H9 (cell line): ENCODE data around the gene CLEC4G. TPM values are rescaled to one million over a fixed set of nuclear protein-coding genes. Genes with fewer than 3 reads are reported as not detected.

ENCODE experiments used
- DNase-seq: peaks from one replicate; pipeline ENCODE4 v3.0.0-alpha.2; 2017
- H2AFZ ChIP-seq: one replicate; pipeline ENCODE4 v1.6.1; 2013; ENCODE audit warnings: mild to moderate bottlenecking, low read length, control low read depth, moderate library complexity
- H2AK5ac ChIP-seq: 2 replicates; pipeline ENCODE4 v1.6.1; 2013; ENCODE audit warnings: low read length, control low read depth, mixed read lengths; ENCODE audit not compliant: insufficient read length
- H2BK120ac ChIP-seq: one replicate; pipeline ENCODE4 v1.6.1; 2013; ENCODE audit warnings: low read depth, mild to moderate bottlenecking, low read length, control low read depth, inconsistent platforms; ENCODE audit not compliant: poor library complexity, severe bottlenecking
- H2BK12ac ChIP-seq: 2 replicates; pipeline ENCODE4 v1.6.1; 2013; ENCODE audit warnings: low read length, control low read depth, mixed read lengths, low read depth; ENCODE audit not compliant: insufficient read length
- H2BK15ac ChIP-seq: 2 replicates; pipeline ENCODE4 v1.6.1; 2013; ENCODE audit warnings: low read depth, low read length, control low read depth
- H2BK20ac ChIP-seq: one replicate; pipeline ENCODE4 v1.6.1; 2013; ENCODE audit warnings: low read depth, mild to moderate bottlenecking, low read length, control low read depth, inconsistent platforms; ENCODE audit not compliant: poor library complexity, severe bottlenecking
- H2BK5ac ChIP-seq: 2 replicates; pipeline ENCODE4 v1.6.1; 2013; ENCODE audit warnings: low read length, control low read depth, mixed read lengths; ENCODE audit not compliant: insufficient read length
- H3K14ac ChIP-seq: 2 replicates; pipeline ENCODE4 v1.6.1; 2013; ENCODE audit warnings: low read length, control low read depth; ENCODE audit not compliant: insufficient read depth
- H3K18ac ChIP-seq: 2 replicates; pipeline ENCODE4 v1.6.1; 2013; ENCODE audit warnings: low read depth, mild to moderate bottlenecking, mixed read lengths, low read length, control low read depth; ENCODE audit not compliant: insufficient read length
- H3K23ac ChIP-seq: 2 replicates; pipeline ENCODE4 v1.6.1; 2013; ENCODE audit warnings: low read length, control low read depth, mixed read lengths, low read depth; ENCODE audit not compliant: insufficient read length
- H3K23me2 ChIP-seq: 2 replicates; pipeline ENCODE4 v1.6.1; 2013; ENCODE audit warnings: low read depth, mild to moderate bottlenecking, mixed read lengths, low read length, control low read depth; ENCODE audit not compliant: insufficient read length, poor library complexity, severe bottlenecking
- H3K27ac ChIP-seq: 2 replicates; pipeline ENCODE4 v1.5.1; 2013; ENCODE audit warnings: low read length, control low read depth, mixed read lengths, low read depth; ENCODE audit not compliant: insufficient read length
- H3K27me3 ChIP-seq: 2 replicates; pipeline ENCODE4 v1.6.1; 2013; ENCODE audit warnings: low read length, control low read depth, inconsistent platforms; ENCODE audit not compliant: insufficient read depth
- H3K4ac ChIP-seq: 2 replicates; pipeline ENCODE4 v1.6.1; 2013; ENCODE audit warnings: low read depth, mild to moderate bottlenecking, control low read depth, inconsistent platforms, low read length, moderate library complexity
- H3K4me1 ChIP-seq: 2 replicates; pipeline ENCODE4 v1.6.1; 2013; ENCODE audit warnings: low read length, control low read depth, inconsistent platforms; ENCODE audit not compliant: insufficient read depth
- H3K4me2 ChIP-seq: 2 replicates; pipeline ENCODE4 v1.6.1; 2013; ENCODE audit warnings: low read length, control low read depth, mixed read lengths; ENCODE audit not compliant: insufficient read length, insufficient read depth
- H3K56ac ChIP-seq: 2 replicates; pipeline ENCODE4 v1.6.1; 2013; ENCODE audit warnings: low read depth, mild to moderate bottlenecking, mixed read lengths, low read length, control low read depth; ENCODE audit not compliant: insufficient read length
- H3K79me1 ChIP-seq: 2 replicates; pipeline ENCODE4 v1.6.1; 2013; ENCODE audit warnings: low read depth, mild to moderate bottlenecking, moderate library complexity, low read length, control low read depth, inconsistent platforms; ENCODE audit not compliant: insufficient read depth, poor library complexity, severe bottlenecking
- H3K79me2 ChIP-seq: 2 replicates; pipeline ENCODE4 v1.6.1; 2013; ENCODE audit warnings: low read length, control low read depth, inconsistent platforms; ENCODE audit not compliant: insufficient read depth
- H3K9ac ChIP-seq: 2 replicates; pipeline ENCODE4 v1.6.1; 2013; ENCODE audit warnings: low read length, control low read depth, mixed read lengths; ENCODE audit not compliant: insufficient read length; ENCODE audit errors: extremely low read depth
- H3K9me3 ChIP-seq: one replicate; pipeline ENCODE4 v1.6.1; 2013; ENCODE audit warnings: low read depth, low read length, inconsistent platforms; ENCODE audit not compliant: control insufficient read depth
- H3T11ph ChIP-seq: one replicate; pipeline ENCODE4 v1.6.1; 2013; ENCODE audit warnings: mild to moderate bottlenecking, low read length, control low read depth, inconsistent platforms
- H4K20me1 ChIP-seq: one replicate; pipeline ENCODE4 v1.6.1; 2013; ENCODE audit not compliant: control insufficient read depth, insufficient read length, insufficient read depth
- H4K5ac ChIP-seq: 2 replicates; pipeline ENCODE4 v1.6.1; 2013; ENCODE audit warnings: low read depth, mild to moderate bottlenecking, mixed read lengths, low read length, control low read depth; ENCODE audit not compliant: insufficient read length
- H4K8ac ChIP-seq: replicated peaks from 2 replicates; pipeline ENCODE4 v1.6.1; 2013; ENCODE audit warnings: low read length, control low read depth, mixed read lengths, low read depth; ENCODE audit not compliant: insufficient read length
- H4K91ac ChIP-seq: 2 replicates; pipeline ENCODE4 v1.6.1; 2013; ENCODE audit warnings: low read depth, mild to moderate bottlenecking, moderate library complexity, mixed read lengths, low read length, control low read depth; ENCODE audit not compliant: insufficient read length
- H3K27ac Mint-ChIP-seq, 3 experiments: 2 replicates in 2 of 3; 3 replicates in 1 of 3; pipeline ENCODE4 v1.8.0; 2020 to 2021; ENCODE audit warnings: mixed read lengths in 3 of 3, mild to moderate bottlenecking in 1 of 3, moderate library complexity in 1 of 3
- H3K27me3 Mint-ChIP-seq: 2 replicates; pipeline ENCODE4 v1.8.0; 2021; ENCODE audit warnings: low read depth, mild to moderate bottlenecking, moderate library complexity, mixed read lengths
- H3K36me3 Mint-ChIP-seq, 3 experiments: 2 replicates in 2 of 3; 3 replicates in 1 of 3; pipeline ENCODE4 v1.8.0; 2020 to 2021; ENCODE audit warnings: low read depth in 3 of 3, mixed read lengths in 3 of 3; ENCODE audit not compliant: insufficient read depth in 1 of 3
- H3K4me1 Mint-ChIP-seq, 2 experiments: 2 replicates each; pipeline ENCODE4 v1.8.0; 2020; ENCODE audit warnings: mixed read lengths in 2 of 2
- H3K4me3 Mint-ChIP-seq, 2 experiments: 2 replicates in 1 of 2; 3 replicates in 1 of 2; pipeline ENCODE4 v1.8.0; 2020 to 2021; ENCODE audit warnings: mild to moderate bottlenecking in 2 of 2, mixed read lengths in 2 of 2, moderate library complexity in 1 of 2
- H3K9me3 Mint-ChIP-seq, 2 experiments: 2 replicates in 1 of 2; 3 replicates in 1 of 2; pipeline ENCODE4 v1.8.0; 2020; ENCODE audit warnings: mild to moderate bottlenecking in 2 of 2, mixed read lengths in 2 of 2, moderate library complexity in 1 of 2
- CTCF ChIP-seq: fragments of 200-600 bp; sonication (generic); conservative IDR thresholded peaks from 3 replicates; pipeline ENCODE4 v1.8.0; 2021; ENCODE audit warnings: antibody characterized with exemption, mild to moderate bottlenecking
- WGBS: extraction: QIAGEN DNeasy Blood & Tissue Kit; methylation state at CpG from one replicate; pipeline ENCODE4 v1.1.7; 2013; ENCODE audit warnings: missing lambda C conversion rate, low lambda C conversion rate, mixed read lengths; ENCODE audit not compliant: insufficient read length; ENCODE audit errors: extremely low coverage; 5-methylcytosine and 5-hydroxymethylcytosine counted together
- total RNA-seq: library from RNA; stranded (reverse); gene quantifications from 2 replicates; pipeline ENCODE4 v1.2.1, GENCODE V29; 2021

CLEC4G gene
- total RNA-seq, 1 experiment from 2014 or later = not detected

- no peak for DNase-seq
- Histone ChIP-seq H3K79me2 (no peaks in the 10 kb centered on the region), H4K8ac (no peak overlapping the region), H3K9me3 (no peaks in the 10 kb centered on the region), H3K27ac (no peak overlapping the region), H4K20me1 (no peaks in the 10 kb centered on the region), H3K79me1 (no peaks in the 10 kb centered on the region), H3K23ac (no peak overlapping the region), H3K27me3 (no peaks in the 10 kb centered on the region), H2AFZ (no peak overlapping the region), H3K56ac (no peak overlapping the region), H3K23me2 (no peaks in the 10 kb centered on the region), H3K4me2 (no peak overlapping the region), H4K5ac (no peak overlapping the region), H2BK120ac (no peak overlapping the region), H3K18ac (no peak overlapping the region), H4K91ac (no peak overlapping the region), H2BK12ac (no peak overlapping the region), H2BK20ac (no peak overlapping the region), H3K9ac (no peak overlapping the region), H3K4ac (no peak overlapping the region), H2BK15ac (0 out of 2 replicates have a peak overlapping the region, but pooled peaks have one; percentile 53), H3K4me1 (peaks cover 3% of the 10 kb centered on the region; the same call in 1 of the 2 replicates), H3T11ph (no peak overlapping the region), H2BK5ac (no peak overlapping the region), H2AK5ac (no peak overlapping the region), H3K14ac (no peak overlapping the region)
- WGBS = no CpG with 5 or more reads among the region's 19 CpGs
- Mint-ChIP-seq H3K9me3 (no peaks in the 10 kb centered on the region), H3K27ac (no peak overlapping the region), H3K36me3 (no peaks in the 10 kb centered on the region; a peak in 1 of 7 replicates), H3K27me3 (peaks cover 72% of the 10 kb centered on the region), H3K4me1 (peaks cover 4 to 10% of the 10 kb centered on the region in 2 experiments), H3K4me3 (no peak overlapping the region)
- no peak for TF ChIP-seq CTCF
Measured at GRCh38 chr19:7739801-7740681, 8.1 kb upstream of the CLEC4G start.
